Heart left ventricle (tissue), 13 donors: ENCODE data around the gene NUCKS1.

ENCODE experiments used
- CTCF ChIP-seq, 12 donors: fragments of 200-600 bp; sonication (generic) in 4 of 12; IDR thresholded peaks; one replicate each; pipeline versions ENCODE4 v1.5.0 to v1.8.0; 2018 to 2022; ENCODE audit warnings: antibody characterized with exemption in 12 of 12, mild to moderate bottlenecking in 5 of 12
- POLR2A ChIP-seq, 2 donors: fragments of 450-650 bp; IDR thresholded peaks; one replicate each; pipeline ENCODE4 v1.6.1; 2017; ENCODE audit warnings: antibody characterized with exemption in 2 of 2, mild to moderate bottlenecking in 2 of 2, moderate library complexity in 2 of 2
- donor health status: ischemic (EF 13 %, LVEDD 7.1; RV severe dilation, severe dysfunction).
- donor health status: DM: no; HTN: yes; CAD: no.
- donor health status: DM: no; HTN: no; CAD: no.
- donor health status: ischemic (EF 25% LVEDD 6.9; RV normal size, moderate dysfunction).
- donor health status: ischemic (EF 25% LVEDD 5.7; RV mildly dilated, moderate dysfunction).
- donor health status: ischemic (EF 35%, LVEDD 5.7; RV mildly dilated, moderate dysfunction).
- donor health status: nonischemic (EF 11% LVEDD 7.7; RV severe dilation, severe dysfunction).
- donor health status: DM: yes; HTN: yes; CAD: no.
- donor health status: PGD.
- donor health status: ischemic (EF 29% LVEDD 5.4; RV normal size, mild dysfunction).
- donor health status: nonischemic (EF 23%, LVEDD 6.1; RV moderate dilation, normal function).

GRCh38 chr1:205763980-205764379 lies 14.0 kb upstream of the NUCKS1 start:
- TF ChIP-seq CTCF (IDR thresholded peaks at IDR 0.05) = no peak
- TF ChIP-seq POLR2A (IDR thresholded peaks at IDR 0.05) = no peak
